Liver (tissue), 9 donors: ENCODE data around the gene MSX2. TPM values are rescaled to one million over a fixed set of nuclear protein-coding genes. Genes with fewer than 3 reads are reported as not detected.

Source experiments
- DNase-seq: peaks from one replicate; pipeline ENCODE4 v3.0.0-alpha.2; 2017; ENCODE audit warnings: low spot score
- H3K27ac ChIP-seq, 2 donors: one replicate each; pipeline ENCODE4 v1.7.0; 2013; ENCODE audit warnings: inconsistent platforms in 2 of 2, low read length in 2 of 2, control low read depth in 1 of 2, low read depth in 1 of 2, mild to moderate bottlenecking in 1 of 2
- H3K27me3 ChIP-seq, 4 donors: one replicate each; pipeline versions ENCODE4 v1.6.1 to v1.7.0; 2013; ENCODE audit warnings: low read length in 3 of 4, inconsistent platforms in 1 of 4, mild to moderate bottlenecking in 1 of 4, moderate library complexity in 1 of 4; ENCODE audit not compliant: control insufficient read depth in 4 of 4, insufficient read depth in 4 of 4
- H3K36me3 ChIP-seq, 4 donors: one replicate each; pipeline versions ENCODE4 v1.6.1 to v1.7.0; 2013; ENCODE audit warnings: low read length in 3 of 4, mild to moderate bottlenecking in 3 of 4, low read depth in 1 of 4, moderate library complexity in 1 of 4; ENCODE audit not compliant: control insufficient read depth in 4 of 4, insufficient read depth in 3 of 4
- H3K4me1 ChIP-seq, 4 donors: one replicate each; pipeline versions ENCODE4 v1.6.1 to v1.7.0; 2013; ENCODE audit warnings: low read length in 3 of 4, mild to moderate bottlenecking in 3 of 4, moderate library complexity in 1 of 4; ENCODE audit not compliant: control insufficient read depth in 4 of 4, insufficient read depth in 4 of 4
- H3K4me3 ChIP-seq, 3 donors: one replicate each; pipeline versions ENCODE4 v1.6.1 to v1.7.0; 2013; ENCODE audit warnings: low read length in 3 of 3, control low read depth in 1 of 3, low read depth in 1 of 3, mild to moderate bottlenecking in 1 of 3
- H3K9ac ChIP-seq, 2 donors: one replicate each; pipeline ENCODE4 v1.7.0; 2013; ENCODE audit warnings: low read length in 2 of 2, mild to moderate bottlenecking in 2 of 2, moderate library complexity in 2 of 2, control low read depth in 1 of 2, low read depth in 1 of 2
- H3K9me3 ChIP-seq, 4 donors: one replicate each; pipeline versions ENCODE4 v1.6.1 to v1.7.0; 2013; ENCODE audit warnings: low read length in 3 of 4; ENCODE audit not compliant: control insufficient read depth in 4 of 4
- CTCF ChIP-seq: fragments of 150-350 bp; IDR thresholded peaks from 2 replicates; pipeline ENCODE4 v1.5.1; 2017; ENCODE audit warnings: improper control_type of control experiment, low read depth, low read length; ENCODE audit not compliant: missing input control
- EGR1 ChIP-seq, 2 donors: IDR thresholded peaks; 2 replicates each; pipeline ENCODE4 v1.6.1; 2016 to 2018; ENCODE audit warnings: antibody characterized with exemption in 2 of 2, low read depth in 2 of 2
- FOXA2 ChIP-seq: IDR thresholded peaks from 2 replicates; pipeline ENCODE4 v1.6.1; 2016; ENCODE audit warnings: antibody characterized with exemption
- GABPA ChIP-seq, 2 donors: IDR thresholded peaks in 1 of 2; conservative IDR thresholded peaks in 1 of 2; 2 replicates each; pipeline ENCODE4 v1.6.1; 2016; ENCODE audit warnings: antibody characterized with exemption in 2 of 2, mild to moderate bottlenecking in 1 of 2, moderate library complexity in 1 of 2
- HNF4G ChIP-seq: IDR thresholded peaks from 2 replicates; pipeline ENCODE4 v1.6.1; 2016; ENCODE audit warnings: antibody characterized with exemption
- JUND ChIP-seq, 2 donors: IDR thresholded peaks; 2 replicates each; pipeline ENCODE4 v1.6.1; 2016; ENCODE audit warnings: antibody characterized with exemption in 2 of 2
- NR2F2 ChIP-seq: IDR thresholded peaks from 2 replicates; pipeline ENCODE4 v1.6.1; 2016; ENCODE audit warnings: antibody characterized with exemption
- RAD21 ChIP-seq, 2 donors: IDR thresholded peaks; 2 replicates each; pipeline ENCODE4 v1.6.1; 2016; ENCODE audit warnings: antibody characterized with exemption in 2 of 2, mild to moderate bottlenecking in 2 of 2
- REST ChIP-seq: IDR thresholded peaks from 2 replicates; pipeline ENCODE4 v1.6.1; 2016; ENCODE audit warnings: antibody characterized with exemption, mild to moderate bottlenecking
- TAF1 ChIP-seq: conservative IDR thresholded peaks from 2 replicates; pipeline ENCODE4 v1.6.1; 2016; ENCODE audit warnings: antibody characterized with exemption, mild to moderate bottlenecking
- YY1 ChIP-seq: IDR thresholded peaks from 2 replicates; pipeline ENCODE4 v1.6.1; 2016; ENCODE audit warnings: antibody characterized with exemption, mild to moderate bottlenecking
- ZBTB33 ChIP-seq: IDR thresholded peaks from 2 replicates; pipeline ENCODE4 v1.6.1; 2016; ENCODE audit warnings: antibody characterized with exemption
- WGBS: extraction: QIAGEN DNeasy Blood & Tissue Kit; methylation state at CpG from one replicate; pipeline ENCODE4 v1.1.7; 2013; 5-methylcytosine and 5-hydroxymethylcytosine counted together
- polyA plus RNA-seq, 2 donors: library from polyadenylated mRNA; stranded (reverse) in 1 of 2; unstranded in 1 of 2; fragments of 200-250 nt in 1 of 2; fragments of >200 nt in 1 of 2; fragmentation: Nextera tagmentation in 1 of 2; extraction: Ambion mirVana in 1 of 2; gene quantifications; one replicate each; pipeline versions ENCODE4 v1.2.1 to v1.2.3, GENCODE V29; 2013 to 2015
- total RNA-seq, 2 donors: library from RNA; depleted of rRNA; stranded (reverse); fragments of >200 nt; gene quantifications; one replicate each; pipeline ENCODE4 v1.2.3, GENCODE V29; 2014
- donor health status: healthy.
- donor health status: healthy.
- donor health status: healthy.
- donor health status: healthy.
- donor health status: healthy.

Gene MSX2
- total and polyA plus RNA-seq, 4 donors: 0.08 to 0.09 TPM; not detected in 2

GRCh38 chr5:174692381-174692780 lies 32.0 kb upstream of the MSX2 start:
- Histone ChIP-seq H3K27ac (no peak overlapping the region), H3K36me3 (no peaks in the 10 kb centered on the region), H3K9me3 (no peaks in the 10 kb centered on the region), H3K4me3 (no peak overlapping the region), H3K4me1 (peaks cover 0 to 10% (median 2%) of the 10 kb centered on the region in 4 donors), H3K9ac (no peak overlapping the region), H3K27me3 (peaks cover 4 to 22% (median 12%) of the 10 kb centered on the region in 4 donors)
- WGBS: 7% methylated on average over 12 of the region's 12 CpGs
- no peak for DNase-seq
- TF ChIP-seq GABPA (IDR thresholded peaks at IDR 0.05 in 1 of 2, conservative IDR thresholded peaks at IDR 0.05 in 1 of 2): no peak
- TF ChIP-seq JUND (IDR thresholded peaks at IDR 0.05): no peak

- 3% methylated on average over 16 of the region's 16 CpGs for WGBS
- H3K36me3 ChIP-seq: no peaks in the 10 kb centered on the region
- H3K4me1 ChIP-seq: peaks cover 0 to 10% (median 2%) of the 10 kb centered on the region in 4 donors
- no peaks in the 10 kb centered on the region for H3K9me3 ChIP-seq
- no peak overlapping the region for H3K4me3 ChIP-seq
- H3K9ac ChIP-seq: no peak overlapping the region
- no peak overlapping the region for H3K27ac ChIP-seq
- peaks cover 4 to 22% (median 12%) of the 10 kb centered on the region in 4 donors for H3K27me3 ChIP-seq
- DNase-seq: no peak
- TF ChIP-seq REST (no peak), GABPA (IDR thresholded peaks at IDR 0.05 in 1 of 2, conservative IDR thresholded peaks at IDR 0.05 in 1 of 2) (no peak), TAF1 (no peak), HNF4G (no peak), RAD21 (IDR thresholded peaks at IDR 0.05) (no peak), EGR1 (IDR thresholded peaks at IDR 0.05; ENCODE audit: low read depth in 2 of 2) (no peak), YY1 (no peak), CTCF (no peak), FOXA2 (no peak)
These were observed 31.4 kb upstream of the MSX2 start for GRCh38 chr5:174692982-174693422.

DNA sequence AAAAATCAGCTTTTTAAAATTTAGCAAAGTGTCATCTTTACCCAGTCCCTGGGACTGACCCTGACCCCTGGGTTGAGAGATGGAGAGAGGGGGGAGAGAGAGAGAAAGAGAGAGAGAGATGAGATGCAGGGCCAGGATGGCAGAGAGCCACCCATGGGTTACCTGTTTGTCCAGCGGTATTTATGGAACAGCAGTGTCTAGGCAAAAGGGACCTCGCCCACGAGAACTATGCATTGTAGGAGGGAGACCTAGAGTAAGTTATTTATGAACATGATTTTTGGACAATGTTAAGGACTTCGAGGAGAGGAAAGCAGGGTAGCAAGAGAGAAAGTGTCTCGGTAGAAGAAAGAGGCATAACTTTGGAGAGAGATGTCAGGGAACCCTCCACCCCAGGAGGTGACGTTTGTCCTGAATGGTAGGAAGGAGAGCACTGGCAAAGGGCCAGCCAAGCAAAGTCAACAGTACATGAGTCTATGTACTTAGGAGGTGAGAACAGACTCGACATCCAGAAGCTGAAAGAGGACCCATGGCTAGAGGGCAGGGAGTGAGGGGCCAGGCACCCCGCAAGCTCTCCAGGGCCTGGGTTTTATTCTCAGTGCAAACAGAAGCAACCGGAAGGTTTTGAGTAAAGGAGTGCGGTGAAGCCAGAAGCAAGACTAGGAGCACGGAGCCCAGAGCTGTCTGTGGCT lies 30.5 kb upstream of the MSX2 start:
- WGBS: 25% methylated on average over 11 of the region's 11 CpGs
- Histone ChIP-seq H3K36me3 (no peaks in the 10 kb centered on the region), H3K4me1 (peaks cover 0 to 10% (median 2%) of the 10 kb centered on the region in 4 donors), H3K9me3 (no peaks in the 10 kb centered on the region), H3K27ac (no peak overlapping the region), H3K27me3 (peaks cover 4 to 16% (median 10%) of the 10 kb centered on the region in 4 donors), H3K4me3 (no peak overlapping the region), H3K9ac (no peak overlapping the region)
- DNase-seq: no peak
- TF ChIP-seq RAD21 (IDR thresholded peaks at IDR 0.05): no peak
- no peak for TF ChIP-seq YY1
- TF ChIP-seq NR2F2: no peak
- no peak for TF ChIP-seq CTCF
- no peak for TF ChIP-seq REST
- no peak for TF ChIP-seq JUND (IDR thresholded peaks at IDR 0.05)
- no peak for TF ChIP-seq ZBTB33
